ENCODE measurements around the gene TNFAIP8. TPM values are rescaled to one million over a fixed set of nuclear protein-coding genes. Genes with fewer than 3 reads are reported as not detected.

The TNFAIP8 gene
- total and polyA plus RNA-seq, 7 donors, result 0.73 to 2.5 (median 1.6) TPM

DNA sequence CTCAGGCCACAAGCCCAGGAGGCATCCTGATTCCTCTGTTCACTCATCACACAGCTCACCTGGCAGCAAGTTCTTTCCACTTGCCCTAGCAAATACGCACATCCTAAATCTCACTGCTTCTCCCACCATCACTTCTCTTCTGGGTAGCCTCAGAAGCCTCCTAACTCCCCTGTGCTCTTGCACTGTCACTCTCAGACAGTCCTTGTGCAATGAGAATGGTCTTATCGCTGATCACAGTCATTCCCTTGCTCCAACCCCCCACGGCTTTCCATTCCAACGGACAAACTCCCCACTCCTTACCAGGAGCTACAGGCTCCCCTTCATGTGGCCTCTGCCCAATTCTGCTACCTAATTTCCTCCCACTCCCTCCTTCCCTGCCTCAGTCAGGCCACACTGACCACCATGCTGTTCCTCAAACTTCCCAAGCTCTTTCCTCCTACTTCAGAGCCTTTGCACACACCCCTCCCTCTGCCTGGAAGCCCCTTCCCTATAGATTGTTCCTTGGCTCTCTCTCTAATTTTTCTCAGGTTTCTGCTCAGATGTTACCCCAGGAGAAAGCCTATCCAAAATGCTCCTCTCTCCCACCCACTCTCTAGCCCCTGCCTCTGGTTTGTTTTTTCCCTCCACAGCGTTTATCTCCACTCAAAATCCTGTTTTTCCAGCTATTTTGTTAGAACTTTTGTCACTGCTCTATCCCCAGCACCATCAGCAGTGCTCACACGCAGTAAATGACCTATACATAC, 34.1 kb upstream of the TNFAIP8 start:
- intact Hi-C loops (cut with DNase I), result no loop called here
- no peak for DNase-seq
- Histone ChIP-seq H3K27ac (no peak overlapping the region), H3K4me3 (no peak overlapping the region), H3K27me3 (ENCODE audit: insufficient read depth in 3 of 3, low read length in 2 of 3) (no peaks in the 10 kb centered on the region), H3K4me1 (no peaks in the 10 kb centered on the region), H3K36me3 (ENCODE audit: insufficient read depth in 1 of 2, low read depth in 1 of 2) (no peaks in the 10 kb centered on the region), H3K9me3 (no peaks in the 10 kb centered on the region)
- WGBS, 3 donors, result 88 to 89% (median 89%) methylated on average over 6 of the region's 6 CpGs
- TF ChIP-seq, protein P1, sequence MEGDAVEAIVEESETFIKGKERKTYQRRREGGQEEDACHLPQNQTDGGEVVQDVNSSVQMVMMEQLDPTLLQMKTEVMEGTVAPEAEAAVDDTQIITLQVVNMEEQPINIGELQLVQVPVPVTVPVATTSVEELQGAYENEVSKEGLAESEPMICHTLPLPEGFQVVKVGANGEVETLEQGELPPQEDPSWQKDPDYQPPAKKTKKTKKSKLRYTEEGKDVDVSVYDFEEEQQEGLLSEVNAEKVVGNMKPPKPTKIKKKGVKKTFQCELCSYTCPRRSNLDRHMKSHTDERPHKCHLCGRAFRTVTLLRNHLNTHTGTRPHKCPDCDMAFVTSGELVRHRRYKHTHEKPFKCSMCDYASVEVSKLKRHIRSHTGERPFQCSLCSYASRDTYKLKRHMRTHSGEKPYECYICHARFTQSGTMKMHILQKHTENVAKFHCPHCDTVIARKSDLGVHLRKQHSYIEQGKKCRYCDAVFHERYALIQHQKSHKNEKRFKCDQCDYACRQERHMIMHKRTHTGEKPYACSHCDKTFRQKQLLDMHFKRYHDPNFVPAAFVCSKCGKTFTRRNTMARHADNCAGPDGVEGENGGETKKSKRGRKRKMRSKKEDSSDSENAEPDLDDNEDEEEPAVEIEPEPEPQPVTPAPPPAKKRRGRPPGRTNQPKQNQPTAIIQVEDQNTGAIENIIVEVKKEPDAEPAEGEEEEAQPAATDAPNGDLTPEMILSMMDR (IDR thresholded peaks at IDR 0.05), result no peak
- no peak for ATAC-seq

DNA sequence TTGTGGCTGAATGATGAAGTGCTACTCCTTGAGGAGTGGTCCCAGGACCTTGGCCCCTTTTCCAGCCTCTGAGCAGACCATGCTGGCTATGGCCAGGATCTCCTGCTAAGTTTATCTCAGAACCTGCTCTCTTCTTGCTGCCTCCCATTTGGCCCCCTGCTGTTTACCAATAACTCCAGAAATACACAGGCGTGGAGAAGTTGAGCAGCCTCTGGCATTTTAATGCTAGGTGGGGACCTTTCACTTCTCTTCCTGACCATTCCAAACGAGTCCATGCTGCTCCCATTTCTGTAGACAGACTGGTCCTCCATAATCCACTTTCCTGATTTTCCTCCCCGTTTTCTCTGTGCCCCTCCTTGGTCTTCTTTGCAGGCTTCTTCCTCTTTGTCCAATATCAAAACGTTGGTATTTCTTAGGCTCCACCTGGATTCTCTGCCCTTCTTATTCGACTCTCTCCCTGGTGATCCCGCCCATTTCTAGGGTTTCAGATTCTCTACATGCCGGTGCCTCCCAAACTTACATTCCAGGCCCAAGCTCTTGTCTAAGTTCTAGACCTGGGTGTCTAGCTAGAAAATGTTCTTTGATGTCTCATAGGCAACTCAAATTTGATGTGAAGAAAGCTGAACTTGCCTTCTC, 33.4 kb upstream of the TNFAIP8 start:
- no peak for DNase-seq

DNA sequence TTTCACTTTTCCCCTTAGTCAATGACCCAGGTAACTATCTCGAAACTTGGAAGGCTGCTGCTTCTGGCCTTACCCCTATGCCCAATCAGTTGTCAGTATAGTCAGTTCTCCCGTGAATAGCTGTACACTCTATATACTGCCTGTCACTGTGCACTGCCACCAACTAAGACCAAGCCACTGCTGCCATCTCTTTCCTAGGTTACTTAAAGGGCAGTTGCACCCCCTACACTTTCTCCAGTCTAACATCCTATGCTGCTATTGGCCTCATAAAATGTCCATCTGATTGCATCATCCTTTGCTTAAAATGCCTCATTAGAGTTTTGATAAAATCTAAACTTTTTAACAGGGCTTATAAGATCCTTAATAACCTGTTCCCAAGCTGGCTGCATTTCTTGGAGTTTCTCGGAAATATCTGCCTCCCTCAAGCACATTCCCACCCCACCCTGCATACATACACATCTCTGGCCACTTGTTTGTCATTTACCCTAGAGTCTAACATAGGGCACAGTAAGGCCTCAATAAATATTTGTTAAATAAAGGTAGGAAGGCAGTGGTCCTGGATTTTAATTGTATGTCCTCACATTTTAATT, 32.8 kb upstream of the TNFAIP8 start:
- Histone ChIP-seq H3K36me3 (ENCODE audit: insufficient read depth in 1 of 2, low read depth in 1 of 2) (no peaks in the 10 kb centered on the region), H3K4me3 (no peak overlapping the region), H3K27me3 (ENCODE audit: insufficient read depth in 3 of 3, low read length in 2 of 3) (no peaks in the 10 kb centered on the region), H3K27ac (no peak overlapping the region), H3K9me3 (no peaks in the 10 kb centered on the region), H3K4me1 (no peaks in the 10 kb centered on the region)
- ATAC-seq (no peak), DNase-seq (no peak)
- intact Hi-C loops (cut with DNase I), result no loop called here
- TF ChIP-seq, protein P1 (IDR thresholded peaks at IDR 0.05), result no peak
- 67 to 85% (median 72%) methylated on average over 3 of the region's 3 CpGs for WGBS, 3 donors

More for the DNA sequence above, 33.4 kb upstream of the TNFAIP8 start:
- intact Hi-C loops (cut with DNase I), result no loop called here
- WGBS, 3 donors, result 71 to 75% (median 73%) methylated on average over 7 of the region's 7 CpGs
- H3K4me1 ChIP-seq, result no peaks in the 10 kb centered on the region
- no peak for ATAC-seq
- H3K27me3 ChIP-seq (ENCODE audit: insufficient read depth in 3 of 3, low read length in 2 of 3), result no peaks in the 10 kb centered on the region
- no peaks in the 10 kb centered on the region for H3K9me3 ChIP-seq
- H3K27ac ChIP-seq, result no peak overlapping the region
- no peak overlapping the region for H3K4me3 ChIP-seq
- H3K36me3 ChIP-seq (ENCODE audit: insufficient read depth in 1 of 2, low read depth in 1 of 2), result no peaks in the 10 kb centered on the region
- TF ChIP-seq, protein P1 (IDR thresholded peaks at IDR 0.05), result no peak

DNA sequence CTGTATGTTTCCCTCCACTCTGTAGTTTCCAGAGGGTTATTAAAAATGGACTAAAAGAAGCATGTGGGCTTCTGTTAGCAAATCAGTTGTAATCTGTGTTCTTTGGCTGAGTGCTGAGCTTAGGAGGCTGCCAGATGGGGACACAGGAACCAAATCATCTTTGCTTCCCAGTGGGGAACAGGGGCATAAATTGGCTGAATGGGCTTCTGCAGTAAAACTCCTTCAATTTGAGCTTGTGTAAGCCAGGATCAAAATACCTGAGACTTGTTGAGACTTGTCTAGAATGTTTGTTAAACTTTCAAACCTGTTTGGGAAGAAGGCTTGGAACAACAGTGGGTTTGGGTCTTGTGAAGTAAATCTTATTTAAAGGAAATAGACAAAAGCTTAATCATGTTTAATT, 32.2 kb upstream of the TNFAIP8 start:
- H3K4me3 ChIP-seq, result no peak overlapping the region

More for the DNA sequence above, 32.2 kb upstream of the TNFAIP8 start:
- intact Hi-C loops (cut with DNase I), result no loop called here
- H3K27ac ChIP-seq, result peak overlapping the region; percentile 48
- no peaks in the 10 kb centered on the region for H3K36me3 ChIP-seq (ENCODE audit: insufficient read depth in 1 of 2, low read depth in 1 of 2)
- no peaks in the 10 kb centered on the region for H3K9me3 ChIP-seq
- H3K27me3 ChIP-seq (ENCODE audit: insufficient read depth in 3 of 3, low read length in 2 of 3), result no peaks in the 10 kb centered on the region
- H3K4me1 ChIP-seq, result no peaks in the 10 kb centered on the region
- ATAC-seq (no peak), DNase-seq (no peak)
- TF ChIP-seq, protein P1 (IDR thresholded peaks at IDR 0.05), result no peak
